Upper lobe of left lung (tissue), 6 donors: ENCODE results near the gene TMEM242. TPM values are rescaled to one million over a fixed set of nuclear protein-coding genes. Genes with fewer than 3 reads are reported as not detected.

Experiments used
- ATAC-seq, 2 donors: fragments of 200-7000 bp; cut with Tn5 transposase; one replicate each; pipeline ENCODE4 v1.9.1; 2022; ENCODE audit warnings: mild to moderate bottlenecking in 2 of 2, moderate library complexity in 2 of 2; ENCODE audit not compliant: low FRiP score in 2 of 2
- DNase-seq, 2 donors: peaks; one replicate each; pipeline ENCODE4 v3.0.0-alpha.2; 2019 to 2020
- H3K27ac ChIP-seq, 4 donors: fragments of 200-600 bp; sonication (generic); one replicate each; pipeline ENCODE4 v1.5.1; 2016 to 2019
- H3K27me3 ChIP-seq, 4 donors: fragments of 200-600 bp; sonication (generic); one replicate each; pipeline ENCODE4 v1.5.1; 2017 to 2019
- H3K36me3 ChIP-seq, 4 donors: fragments of 200-600 bp; sonication (generic); one replicate each; pipeline ENCODE4 v1.5.1; 2016 to 2019
- H3K4me1 ChIP-seq, 4 donors: fragments of 200-600 bp; sonication (generic); one replicate each; pipeline ENCODE4 v1.5.1; 2018 to 2019
- H3K4me3 ChIP-seq, 4 donors: fragments of 200-600 bp; sonication (generic); one replicate each; pipeline ENCODE4 v1.5.1; 2017 to 2019; ENCODE audit warnings: mild to moderate bottlenecking in 2 of 4, moderate library complexity in 1 of 4
- H3K9me3 ChIP-seq, 4 donors: fragments of 200-600 bp; sonication (generic); one replicate each; pipeline ENCODE4 v1.5.1; 2018 to 2019
- EP300 ChIP-seq, 4 donors: sonication (generic); formaldehyde crosslinking; IDR thresholded peaks; one replicate each; pipeline ENCODE4 v1.5.1; 2017; ENCODE audit warnings: antibody characterized with exemption in 4 of 4, control low read depth in 2 of 4
- POLR2A ChIP-seq, 4 donors: fragments of 450-650 bp; IDR thresholded peaks; one replicate each; pipeline ENCODE4 v1.5.1; 2016 to 2017; ENCODE audit warnings: antibody characterized with exemption in 4 of 4, mild to moderate bottlenecking in 2 of 4
- POLR2AphosphoS5 ChIP-seq, 2 donors: sonication (generic); formaldehyde crosslinking; IDR thresholded peaks; one replicate each; pipeline ENCODE4 v1.5.1; 2017; ENCODE audit warnings: antibody characterized with exemption in 2 of 2
- whole genome bisulfite sequencing, 2 donors: methylation state at CpG; one replicate each; pipeline ENCODE4 v1.1.5; 2017 to 2018; 5-methylcytosine and 5-hydroxymethylcytosine counted together
- total RNA-seq, 6 donors: library from RNA; depleted of rRNA in 4 of 6; stranded (reverse); fragments of >200 nt in 4 of 6; gene quantifications; one replicate each; pipeline versions ENCODE4 v1.1.0 to v1.2.1, GENCODE V29; 2016 to 2021
- TF ChIP-seq, protein P1 (sequence below), 6 experiments: fragments of 450-650 bp in 4 of 6; fragments of 200-600 bp in 2 of 6; sonication (generic) in 2 of 6; IDR thresholded peaks; one replicate each; pipeline ENCODE4 v1.5.1; 2016 to 2019; ENCODE audit warnings: antibody characterized with exemption in 6 of 6
- donor health status: DM: no; HTN: no; CAD: no; lungs with moderate emphysema.
- donor health status: DM: no; HTN: yes; CAD: no; lungs with severe emphysema.

TMEM242 gene
- total RNA-seq, 6 donors from 2014 or later, result 2.1 to 10.8 (median 6.5) TPM

DNA sequence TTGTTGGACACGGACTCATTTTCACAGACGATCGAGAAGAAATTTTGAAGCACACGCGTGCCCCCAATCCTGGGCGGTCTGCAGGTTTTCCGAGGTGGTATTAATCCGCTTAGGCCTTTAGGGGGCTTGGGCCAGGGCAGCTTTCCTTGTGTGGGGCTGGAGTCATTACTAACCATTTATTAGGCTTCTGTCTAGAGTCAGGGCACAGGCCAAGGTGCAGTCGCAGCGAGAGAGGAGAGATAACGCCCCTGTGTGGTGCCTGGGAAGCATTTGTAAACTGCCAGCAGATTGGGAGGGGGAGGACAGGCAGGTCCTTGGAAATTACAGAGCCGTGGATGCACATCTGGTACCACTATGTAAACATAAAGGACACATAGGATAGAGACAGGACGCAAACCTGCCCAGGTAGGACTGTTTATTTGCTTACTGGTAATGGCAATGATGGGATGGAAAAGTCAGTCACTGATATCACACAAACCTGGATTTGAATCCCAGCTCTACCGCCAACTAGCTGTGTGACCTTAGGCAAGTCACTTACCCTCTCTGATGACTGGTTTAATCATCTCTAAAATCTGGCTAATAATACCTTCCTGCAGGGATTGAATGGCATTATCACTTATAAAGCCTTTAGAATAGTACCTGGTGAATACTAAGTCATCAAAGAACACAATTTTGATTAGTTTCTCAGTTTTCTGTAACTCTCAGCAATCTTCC, 76.4 kb downstream of the TMEM242 start:
- Histone ChIP-seq H3K4me1 (no peaks in the 10 kb centered on the region), H3K36me3 (no peaks in the 10 kb centered on the region), H3K27ac (no peak overlapping the region), H3K27me3 (no peaks in the 10 kb centered on the region), H3K9me3 (peaks cover 0 to 3% (median 0%) of the 10 kb centered on the region in 4 donors), H3K4me3 (no peak overlapping the region)
- TF ChIP-seq, protein P1, sequence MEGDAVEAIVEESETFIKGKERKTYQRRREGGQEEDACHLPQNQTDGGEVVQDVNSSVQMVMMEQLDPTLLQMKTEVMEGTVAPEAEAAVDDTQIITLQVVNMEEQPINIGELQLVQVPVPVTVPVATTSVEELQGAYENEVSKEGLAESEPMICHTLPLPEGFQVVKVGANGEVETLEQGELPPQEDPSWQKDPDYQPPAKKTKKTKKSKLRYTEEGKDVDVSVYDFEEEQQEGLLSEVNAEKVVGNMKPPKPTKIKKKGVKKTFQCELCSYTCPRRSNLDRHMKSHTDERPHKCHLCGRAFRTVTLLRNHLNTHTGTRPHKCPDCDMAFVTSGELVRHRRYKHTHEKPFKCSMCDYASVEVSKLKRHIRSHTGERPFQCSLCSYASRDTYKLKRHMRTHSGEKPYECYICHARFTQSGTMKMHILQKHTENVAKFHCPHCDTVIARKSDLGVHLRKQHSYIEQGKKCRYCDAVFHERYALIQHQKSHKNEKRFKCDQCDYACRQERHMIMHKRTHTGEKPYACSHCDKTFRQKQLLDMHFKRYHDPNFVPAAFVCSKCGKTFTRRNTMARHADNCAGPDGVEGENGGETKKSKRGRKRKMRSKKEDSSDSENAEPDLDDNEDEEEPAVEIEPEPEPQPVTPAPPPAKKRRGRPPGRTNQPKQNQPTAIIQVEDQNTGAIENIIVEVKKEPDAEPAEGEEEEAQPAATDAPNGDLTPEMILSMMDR (IDR thresholded peaks at IDR 0.05), result no peak
- TF ChIP-seq POLR2A (IDR thresholded peaks at IDR 0.05) (no peak), EP300 (IDR thresholded peaks at IDR 0.05) (no peak), POLR2AphosphoS5 (IDR thresholded peaks at IDR 0.05) (no peak)
- 92 to 96% methylated on average over 14 of the region's 14 CpGs for WGBS, 2 donors
- DNase-seq, result no peak
- no peak for ATAC-seq

DNA sequence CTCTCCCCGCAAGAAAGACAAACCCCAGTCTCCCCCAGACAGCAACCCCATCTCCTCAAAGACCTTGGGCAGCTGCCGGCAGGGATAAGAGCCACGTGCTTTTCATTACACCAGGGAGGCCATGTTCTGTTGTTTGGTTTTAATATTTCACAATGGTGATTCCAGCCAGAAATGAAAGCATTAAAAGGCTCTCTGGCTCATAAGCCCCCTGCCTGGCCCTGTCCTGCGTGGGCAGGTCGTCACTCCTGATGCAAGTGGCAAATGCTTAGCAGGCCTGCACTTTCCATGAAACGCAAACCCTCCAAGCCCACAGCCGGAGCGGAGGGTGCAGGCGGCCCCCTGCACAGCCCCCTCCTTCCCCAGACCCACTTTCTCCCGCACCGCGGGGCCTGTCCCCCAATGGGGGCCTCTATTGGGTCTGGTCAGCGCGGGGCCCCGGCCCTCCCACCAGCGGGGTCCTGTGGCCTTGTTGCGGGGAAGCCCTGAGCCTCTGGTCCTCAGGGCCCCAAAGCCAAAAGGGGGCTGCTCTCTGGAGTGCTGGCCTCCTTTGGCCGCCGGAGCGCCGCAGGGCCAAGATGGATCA, 77.2 kb downstream of the TMEM242 start:
- TF ChIP-seq, protein P1 (IDR thresholded peaks at IDR 0.05), result no peak
- TF ChIP-seq POLR2A (IDR thresholded peaks at IDR 0.05), result no peak
- no peak for TF ChIP-seq POLR2AphosphoS5 (IDR thresholded peaks at IDR 0.05)
- 91 to 92% methylated on average over 19 to 21 of the region's 21 CpGs for WGBS, 2 donors
- Histone ChIP-seq H3K27me3 (no peaks in the 10 kb centered on the region), H3K9me3 (peaks cover 0 to 3% (median 0%) of the 10 kb centered on the region in 4 donors), H3K4me1 (no peaks in the 10 kb centered on the region), H3K36me3 (no peaks in the 10 kb centered on the region), H3K4me3 (no peak overlapping the region), H3K27ac (no peak overlapping the region)
- ATAC-seq (peak; percentile 59 to 81), DNase-seq (peak in 1 of 2 donors; percentile 79)

DNA sequence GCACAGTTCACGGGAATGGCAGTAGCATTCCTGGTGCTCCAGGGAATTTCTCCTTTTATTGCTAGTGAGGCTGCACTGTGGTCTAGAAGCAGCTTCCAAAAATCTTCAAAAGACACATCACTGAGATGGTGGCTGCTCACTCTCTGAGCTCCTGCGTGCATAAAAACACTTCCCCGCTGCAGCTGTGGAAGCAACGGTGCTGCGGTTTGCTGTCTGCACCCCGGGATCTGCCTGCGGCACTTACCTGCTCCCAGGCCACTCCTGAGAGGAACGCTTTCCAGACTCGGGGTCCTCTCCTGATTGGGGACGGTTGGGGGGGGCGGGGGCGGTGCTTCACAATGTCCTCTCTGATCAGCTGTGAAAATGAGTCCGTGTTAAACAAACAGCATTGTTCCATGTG, 77.9 kb downstream of the TMEM242 start:
- Histone ChIP-seq H3K4me1 (no peaks in the 10 kb centered on the region), H3K9me3 (peaks cover 0 to 3% (median 0%) of the 10 kb centered on the region in 4 donors), H3K36me3 (no peaks in the 10 kb centered on the region), H3K27ac (no peak overlapping the region), H3K27me3 (no peaks in the 10 kb centered on the region), H3K4me3 (no peak overlapping the region)
- DNase-seq (no peak), ATAC-seq (no peak)
- WGBS, 2 donors, result 60 to 74% methylated on average over 4 to 13 of the region's 13 CpGs
- no peak for TF ChIP-seq EP300 (IDR thresholded peaks at IDR 0.05)
- TF ChIP-seq, protein P1 (IDR thresholded peaks at IDR 0.05), result no peak

DNA sequence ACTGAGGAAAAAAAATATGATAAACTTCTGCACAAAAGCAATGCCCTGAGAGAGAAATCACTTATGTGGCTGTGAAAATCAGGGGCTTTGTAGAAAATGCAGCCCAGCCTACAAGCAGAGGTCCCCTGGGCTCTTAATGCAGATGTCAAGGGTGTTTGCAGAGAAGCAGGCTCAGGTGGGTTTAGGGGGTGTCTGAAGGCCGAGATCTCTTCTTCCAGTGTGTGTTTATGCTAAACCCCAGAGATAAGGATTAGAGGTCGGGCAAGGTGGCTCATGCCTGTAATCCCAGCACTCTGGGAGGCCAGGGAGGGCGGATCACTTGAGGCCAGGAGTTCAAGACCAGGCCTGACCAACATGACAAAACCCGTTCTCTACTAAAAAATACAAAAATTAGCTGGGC, 78.5 kb downstream of the TMEM242 start:
- no peak for TF ChIP-seq POLR2AphosphoS5 (IDR thresholded peaks at IDR 0.05)
- TF ChIP-seq, protein P1 (IDR thresholded peaks at IDR 0.05), result no peak
- no peak for TF ChIP-seq EP300 (IDR thresholded peaks at IDR 0.05)
- no peak for TF ChIP-seq POLR2A (IDR thresholded peaks at IDR 0.05)
- Histone ChIP-seq H3K36me3 (no peaks in the 10 kb centered on the region), H3K27ac (no peak overlapping the region), H3K4me3 (no peak overlapping the region), H3K27me3 (no peaks in the 10 kb centered on the region), H3K9me3 (peaks cover 0 to 3% (median 0%) of the 10 kb centered on the region in 4 donors), H3K4me1 (no peaks in the 10 kb centered on the region)
- DNase-seq (no peak), ATAC-seq (no peak)
- WGBS, 2 donors, result 77 to 84% methylated on average over 4 of the region's 4 CpGs

DNA sequence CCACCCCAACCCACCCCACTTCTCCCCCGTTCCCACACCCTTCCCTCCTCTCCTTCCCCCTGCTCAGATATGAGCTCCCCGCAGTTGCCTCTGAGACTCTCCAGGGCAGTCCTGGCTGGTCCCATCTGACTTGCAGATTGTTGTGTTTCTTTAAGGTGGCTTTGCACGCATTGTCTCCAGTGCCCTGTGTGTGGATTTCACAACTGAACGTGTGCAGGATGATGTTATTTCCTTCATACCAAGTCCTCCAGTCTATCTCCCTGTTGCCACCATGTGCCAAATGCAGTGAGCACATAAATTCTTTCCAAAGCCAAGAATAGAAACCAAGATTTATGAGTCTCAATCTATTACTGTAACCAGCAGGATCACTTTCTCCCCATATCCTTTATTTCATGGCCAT, 79.1 kb downstream of the TMEM242 start:
- H3K4me3 ChIP-seq, result no peak overlapping the region
- no peak for DNase-seq
- TF ChIP-seq EP300 (IDR thresholded peaks at IDR 0.05) (no peak), POLR2A (IDR thresholded peaks at IDR 0.05) (no peak), POLR2AphosphoS5 (IDR thresholded peaks at IDR 0.05) (no peak)
- TF ChIP-seq, protein P1 (IDR thresholded peaks at IDR 0.05), result no peak
- H3K36me3 ChIP-seq, result no peaks in the 10 kb centered on the region
- 38 to 50% methylated on average over 3 to 4 of the region's 4 CpGs for WGBS, 2 donors
- H3K9me3 ChIP-seq, result peaks cover 0 to 3% (median 0%) of the 10 kb centered on the region in 4 donors
- H3K27ac ChIP-seq, result no peak overlapping the region
- no peaks in the 10 kb centered on the region for H3K27me3 ChIP-seq
- ATAC-seq, result no peak
- no peaks in the 10 kb centered on the region for H3K4me1 ChIP-seq
